Measurements from ENCODE around the gene FAM20A. TPM values are rescaled to one million over a fixed set of nuclear protein-coding genes. Genes with fewer than 3 reads are reported as not detected.

FAM20A gene
- total and polyA plus RNA-seq, 9 of the 15 experiments (the other 6 are each of a cell fraction or from before 2014, with no cell fraction given): 0.07 TPM; not detected in 8

DNA sequence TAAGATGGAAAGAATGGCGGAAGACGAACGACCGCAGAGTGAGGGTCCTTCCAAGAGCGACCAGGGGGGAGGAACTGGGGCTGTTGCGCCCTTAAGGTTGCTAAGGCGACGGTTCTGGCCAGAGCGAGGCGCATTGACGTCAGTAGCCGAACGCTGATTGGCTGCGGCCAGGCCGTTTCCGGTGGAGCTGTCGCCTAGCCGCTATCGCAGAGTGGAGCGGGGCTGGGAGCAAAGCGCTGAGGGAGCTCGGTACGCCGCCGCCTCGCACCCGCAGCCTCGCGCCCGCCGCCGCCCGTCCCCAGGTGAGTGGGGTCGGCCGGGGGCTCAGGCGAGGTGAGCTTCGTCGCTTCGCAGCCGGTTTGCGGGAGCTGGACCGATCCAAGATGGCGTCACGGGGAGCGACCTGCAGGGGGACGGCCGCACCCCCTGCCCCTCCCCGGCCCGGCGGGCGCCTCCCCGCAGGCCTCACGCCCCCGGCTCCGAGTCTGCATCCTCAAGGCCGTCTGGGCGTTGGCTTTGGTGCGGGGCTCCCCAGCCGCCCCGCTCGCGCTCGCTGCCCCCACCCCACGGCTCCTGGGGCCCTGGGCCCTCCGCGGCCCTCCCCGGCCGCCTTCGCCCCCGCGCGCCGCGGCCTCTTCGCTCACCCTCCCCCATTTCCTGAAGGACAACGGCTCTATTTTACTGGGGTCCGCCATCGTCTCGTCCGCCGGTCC is 88.8 kb downstream of the FAM20A start, which contains the start of gene PRKAR1A (continued):
- no peak for TF ChIP-seq ZNF277 (CRISPR knock-in tag; IDR thresholded peaks at IDR 0.05; ENCODE audit: borderline replicate concordance)
- TF ChIP-seq GATA2 (CRISPR knock-in tag; IDR thresholded peaks at IDR 0.05): no peak
- no peak for TF ChIP-seq ZNF347 (CRISPR knock-in tag; IDR thresholded peaks at IDR 0.05; ENCODE audit: low read depth)
- no peak for TF ChIP-seq SMARCA5 (IDR thresholded peaks at IDR 0.05)
- TF ChIP-seq PML (IDR thresholded peaks at IDR 0.05; ENCODE audit: low read length): peak; percentile 17; the same call in 1 of the 2 replicates
- TF ChIP-seq ILF3 (IDR thresholded peaks at IDR 0.05; ENCODE audit: borderline replicate concordance): no peak; the same call in 1 of the 2 replicates
- TF ChIP-seq CBX5 (IDR thresholded peaks at IDR 0.05; ENCODE audit: borderline replicate concordance, low read depth): no peak
- TF ChIP-seq DPF2 (IDR thresholded peaks at IDR 0.05): no peak
- no peak for TF ChIP-seq POLR3A (IDR thresholded peaks at IDR 0.05; ENCODE audit: borderline replicate concordance, extremely low read depth, insufficient read depth, insufficient read length)
- no peak for TF ChIP-seq SMARCA4 (IDR thresholded peaks at IDR 0.05)
- no peak for TF ChIP-seq THRAP3 (IDR thresholded peaks at IDR 0.05; ENCODE audit: borderline replicate concordance)
- no peak for TF ChIP-seq CHCHD3 (CRISPR knock-in tag; IDR thresholded peaks at IDR 0.05)
- no peak for TF ChIP-seq ZBTB1 (CRISPR knock-in tag; IDR thresholded peaks at IDR 0.05; ENCODE audit: borderline replicate concordance, low read depth)
- peak; percentile 41; the same call in 1 of the 2 replicates for TF ChIP-seq JUND (IDR thresholded peaks at IDR 0.05; ENCODE audit: borderline replicate concordance, low read depth, low read length)
- 0 out of 3 replicates have a peak, but pooled peaks have one; percentile 50 for TF ChIP-seq JUND (tag; IDR thresholded peaks at IDR 0.05; ENCODE audit: borderline replicate concordance, low read depth, low read length)
- TF ChIP-seq PATZ1 (CRISPR knock-in tag; IDR thresholded peaks at IDR 0.05; ENCODE audit: borderline replicate concordance): no peak
- TF ChIP-seq MYNN (IDR thresholded peaks at IDR 0.05): no peak
- no peak for TF ChIP-seq MYNN (CRISPR knock-in tag; IDR thresholded peaks at IDR 0.05)
- TF ChIP-seq XRCC5 (IDR thresholded peaks at IDR 0.05; ENCODE audit: low read depth, low read length): no peak
- TF ChIP-seq MECOM (CRISPR knock-in tag; IDR thresholded peaks at IDR 0.05): no peak
- no peak; the same call in 1 of the 2 replicates for TF ChIP-seq PHB2 (IDR thresholded peaks at IDR 0.05; ENCODE audit: low read depth)
- no peak for TF ChIP-seq NR2C2 (CRISPR knock-in tag; IDR thresholded peaks at IDR 0.05)
- peak; percentile 59; the same call in 1 of the 2 replicates for TF ChIP-seq NR2C2 (tag; IDR thresholded peaks at IDR 0.05)
- no peak for TF ChIP-seq SMARCB1 (IDR thresholded peaks at IDR 0.05; ENCODE audit: insufficient read length, low read depth)
- no peak for TF ChIP-seq ZNF717 (CRISPR knock-in tag; IDR thresholded peaks at IDR 0.05)
- no peak for TF ChIP-seq RFX5 (IDR thresholded peaks at IDR 0.05; ENCODE audit: low read depth, low read length)
- TF ChIP-seq GTF2A2 (tag; IDR thresholded peaks at IDR 0.05): no peak
- TF ChIP-seq CEBPG (CRISPR knock-in tag; IDR thresholded peaks at IDR 0.05): peak; percentile 19; the same call in 1 of the 2 replicates
- TF ChIP-seq CEBPG (tag; conservative IDR thresholded peaks at IDR 0.05 in 1 of 2, IDR thresholded peaks at IDR 0.05 in 1 of 2): no peak
- no peak for TF ChIP-seq HNRNPUL1 (IDR thresholded peaks at IDR 0.05; ENCODE audit: low read length)

Data from K562 (cell line).